Cardiac muscle cell (in vitro differentiated cells and primary cell): Measurements from ENCODE around the gene CFAP157. TPM values are rescaled to one million over a fixed set of nuclear protein-coding genes. Genes with fewer than 3 reads are reported as not detected.

Experiments
- DNase-seq, 2 donors: peaks; one replicate each; pipeline versions ENCODE4 v3.0.0 to v3.0.0-alpha.2; 2010 to 2017; ENCODE audit warnings: low read depth in 1 of 2, low spot score in 1 of 2
- H3K27ac ChIP-seq: fragments of 200-600 bp; sonication (generic); 2 replicates; pipeline ENCODE4 v1.5.1; 2016
- H3K27me3 ChIP-seq: fragments of 200-600 bp; sonication (generic); 2 replicates; pipeline ENCODE4 v1.6.0; 2016; ENCODE audit warnings: control low read depth
- H3K36me3 ChIP-seq: fragments of 200-600 bp; sonication (generic); 2 replicates; pipeline ENCODE4 v1.5.1; 2016; ENCODE audit warnings: control low read depth
- H3K4me1 ChIP-seq: fragments of 200-600 bp; sonication (generic); 2 replicates; pipeline ENCODE4 v1.8.1; 2017; ENCODE audit warnings: low read depth, mild to moderate bottlenecking, mixed run types
- H3K4me3 ChIP-seq: fragments of 200-600 bp; sonication (generic); 2 replicates; pipeline ENCODE4 v1.5.1; 2016; ENCODE audit warnings: mild to moderate bottlenecking
- H3K9me3 ChIP-seq: fragments of 200-600 bp; sonication (generic); 2 replicates; pipeline ENCODE4 v1.5.1; 2017; ENCODE audit warnings: low read depth, mild to moderate bottlenecking, control low read depth
- polyA plus RNA-seq: library from polyadenylated mRNA; unstranded; fragments of >200 nt; fragmentation: Nextera tagmentation; extraction: Ambion mirVana; gene quantifications from 2 replicates; pipeline ENCODE4 v1.2.1, GENCODE V29; 2016
- total RNA-seq: library from RNA; depleted of rRNA; stranded (reverse); fragments of >200 nt; gene quantifications from 2 replicates; pipeline ENCODE4 v1.2.3, GENCODE V29; 2016
- TF ChIP-seq, protein P1 (sequence below): IDR thresholded peaks from 2 replicates; pipeline ENCODE4 v1.5.1; 2012; ENCODE audit warnings: low read depth, mild to moderate bottlenecking, low read length

Gene CFAP157
- total and polyA plus RNA-seq, 2 experiments from 2014 or later, result 0.76 to 0.86 TPM

DNA sequence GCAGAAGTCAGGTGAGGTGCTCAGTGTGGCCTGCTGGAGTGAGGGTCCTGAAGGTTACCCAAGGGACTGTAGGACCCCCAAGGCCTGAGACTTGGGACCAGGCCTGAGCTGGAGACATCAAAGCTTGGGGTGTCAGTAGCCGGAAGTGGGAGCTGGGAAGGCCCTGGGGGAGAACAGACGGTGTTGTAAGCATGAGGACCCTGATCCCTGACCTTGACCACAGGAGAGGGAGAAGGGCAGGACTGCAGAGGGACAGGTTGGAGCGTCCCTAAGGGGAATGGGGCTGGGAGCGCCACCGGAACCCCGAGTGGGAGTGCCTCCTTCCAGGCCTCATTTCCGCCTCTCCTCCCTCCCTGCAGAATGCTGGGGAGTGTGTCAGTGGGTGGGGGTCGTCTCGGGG is 9.6 kb downstream of the CFAP157 start:
- TF ChIP-seq, protein P1, sequence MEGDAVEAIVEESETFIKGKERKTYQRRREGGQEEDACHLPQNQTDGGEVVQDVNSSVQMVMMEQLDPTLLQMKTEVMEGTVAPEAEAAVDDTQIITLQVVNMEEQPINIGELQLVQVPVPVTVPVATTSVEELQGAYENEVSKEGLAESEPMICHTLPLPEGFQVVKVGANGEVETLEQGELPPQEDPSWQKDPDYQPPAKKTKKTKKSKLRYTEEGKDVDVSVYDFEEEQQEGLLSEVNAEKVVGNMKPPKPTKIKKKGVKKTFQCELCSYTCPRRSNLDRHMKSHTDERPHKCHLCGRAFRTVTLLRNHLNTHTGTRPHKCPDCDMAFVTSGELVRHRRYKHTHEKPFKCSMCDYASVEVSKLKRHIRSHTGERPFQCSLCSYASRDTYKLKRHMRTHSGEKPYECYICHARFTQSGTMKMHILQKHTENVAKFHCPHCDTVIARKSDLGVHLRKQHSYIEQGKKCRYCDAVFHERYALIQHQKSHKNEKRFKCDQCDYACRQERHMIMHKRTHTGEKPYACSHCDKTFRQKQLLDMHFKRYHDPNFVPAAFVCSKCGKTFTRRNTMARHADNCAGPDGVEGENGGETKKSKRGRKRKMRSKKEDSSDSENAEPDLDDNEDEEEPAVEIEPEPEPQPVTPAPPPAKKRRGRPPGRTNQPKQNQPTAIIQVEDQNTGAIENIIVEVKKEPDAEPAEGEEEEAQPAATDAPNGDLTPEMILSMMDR, result no peak
- H3K4me3 ChIP-seq, result peak overlapping the region; percentile 79
- no peak for DNase-seq
- no peaks in the 10 kb centered on the region for H3K9me3 ChIP-seq
- no peaks in the 10 kb centered on the region for H3K27me3 ChIP-seq
- no peak overlapping the region for H3K27ac ChIP-seq
- peaks cover 5% of the 10 kb centered on the region for H3K4me1 ChIP-seq
- H3K36me3 ChIP-seq, result no peaks in the 10 kb centered on the region

DNA sequence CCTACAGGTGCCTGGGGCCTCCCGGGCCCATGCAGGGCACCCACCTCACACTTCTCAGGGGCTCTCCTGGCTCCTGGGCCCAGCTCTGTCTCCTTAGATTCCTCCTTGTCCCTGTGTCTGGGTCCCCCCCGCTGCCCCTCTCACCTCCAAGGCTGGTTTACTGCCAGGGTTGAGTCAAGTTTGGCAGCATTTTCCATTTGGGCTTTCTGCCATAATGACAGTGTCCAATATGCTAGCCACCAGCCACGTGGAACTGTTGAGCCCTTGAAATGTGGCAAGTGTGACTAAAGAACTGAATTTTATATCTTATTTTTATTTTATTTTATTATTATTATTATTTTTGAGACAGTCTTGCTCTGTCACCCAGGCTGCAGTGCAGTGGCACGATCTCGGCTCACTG is 11.0 kb downstream of the CFAP157 start:
- TF ChIP-seq, protein P1, result no peak
- peaks cover 4% of the 10 kb centered on the region for H3K4me1 ChIP-seq
- H3K27me3 ChIP-seq, result no peaks in the 10 kb centered on the region
- H3K9me3 ChIP-seq, result no peaks in the 10 kb centered on the region
- H3K4me3 ChIP-seq, result no peak overlapping the region
- no peak for DNase-seq
- H3K27ac ChIP-seq, result no peak overlapping the region
- no peaks in the 10 kb centered on the region for H3K36me3 ChIP-seq

DNA sequence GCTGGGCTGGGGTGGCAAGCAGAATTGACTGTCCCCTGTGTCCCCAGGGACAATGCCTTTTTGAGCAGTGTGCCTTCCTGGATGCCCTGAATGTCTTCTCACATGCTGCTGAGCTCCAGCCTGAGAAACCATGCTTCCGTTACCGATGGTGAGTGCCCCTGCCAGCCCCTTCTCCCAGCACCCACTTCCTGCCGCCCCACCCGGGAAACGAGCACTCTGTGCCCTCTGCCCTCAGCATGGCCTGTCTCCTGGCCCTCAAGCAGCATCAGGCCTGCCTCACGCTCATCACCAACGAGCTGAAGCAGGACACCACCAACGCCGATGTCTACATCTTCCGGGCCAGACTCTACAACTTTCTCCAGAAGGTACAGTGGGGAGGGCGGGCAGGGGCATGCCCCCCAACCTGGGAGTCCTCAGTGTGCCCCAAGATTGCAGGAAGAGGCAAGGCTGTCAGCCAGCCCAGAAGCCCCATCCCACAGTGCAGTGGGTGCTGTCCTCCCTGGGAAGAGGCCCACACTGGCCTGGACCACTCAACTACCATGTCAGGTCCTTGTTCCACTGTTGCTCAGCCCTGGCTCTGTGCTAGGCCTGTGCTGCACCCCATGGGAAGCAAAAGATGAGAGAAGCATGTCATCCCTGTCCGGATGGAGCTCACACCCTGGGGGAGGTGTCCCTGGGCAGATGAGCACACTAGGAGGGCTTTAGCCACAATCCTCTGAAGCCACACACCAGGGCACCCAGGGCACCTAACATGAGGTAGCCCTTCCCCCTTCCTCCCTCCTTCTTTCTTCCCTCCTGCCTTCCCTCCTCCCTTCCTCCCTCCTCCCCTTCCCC is 13.5 kb downstream of the CFAP157 start:
- Histone ChIP-seq H3K27me3 (no peaks in the 10 kb centered on the region), H3K36me3 (no peaks in the 10 kb centered on the region), H3K4me1 (peaks cover 9% of the 10 kb centered on the region), H3K4me3 (no peak overlapping the region), H3K9me3 (no peaks in the 10 kb centered on the region), H3K27ac (no peak overlapping the region)
- DNase-seq, result no peak
- TF ChIP-seq, protein P1, result no peak

DNA sequence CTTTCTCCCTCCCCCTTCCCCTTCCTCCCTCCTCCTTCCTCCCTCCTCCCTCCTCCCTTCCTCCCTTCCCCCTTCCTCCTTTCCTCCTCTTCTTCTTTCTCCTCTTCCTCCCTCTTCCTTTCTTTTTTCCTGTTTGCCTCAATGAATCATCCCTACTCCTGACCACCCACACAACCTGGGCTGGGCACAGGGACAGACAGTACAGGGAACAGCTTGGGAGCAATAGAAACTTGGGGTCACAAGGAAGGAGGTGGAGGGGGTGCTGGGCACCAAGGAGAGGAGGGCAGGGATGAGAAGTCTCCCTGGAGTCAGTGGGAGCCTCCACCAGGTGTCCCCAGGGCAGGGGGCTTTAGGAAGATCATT is 14.1 kb downstream of the CFAP157 start:
- Histone ChIP-seq H3K27ac (no peak overlapping the region), H3K36me3 (no peaks in the 10 kb centered on the region), H3K4me1 (peaks cover 9% of the 10 kb centered on the region), H3K27me3 (no peaks in the 10 kb centered on the region), H3K4me3 (no peak overlapping the region), H3K9me3 (no peaks in the 10 kb centered on the region)
- TF ChIP-seq, protein P1, result no peak
- no peak for DNase-seq

- no peak overlapping the region for H3K27ac ChIP-seq
- H3K4me1 ChIP-seq, result peaks cover 5% of the 10 kb centered on the region
- no peak for DNase-seq
- H3K36me3 ChIP-seq, result no peaks in the 10 kb centered on the region
- TF ChIP-seq, protein P1, result no peak
- no peak overlapping the region for H3K4me3 ChIP-seq
- H3K9me3 ChIP-seq, result no peaks in the 10 kb centered on the region
- H3K27me3 ChIP-seq, result no peaks in the 10 kb centered on the region
Observed at GRCh38 chr9:127721391-127721821, 14.6 kb downstream of the CFAP157 start.
